CD4-positive, alpha-beta T cell (primary cell): Measurements from ENCODE around the gene PDE4B. TPM values are rescaled to one million over a fixed set of nuclear protein-coding genes. Genes with fewer than 3 reads are reported as not detected.

Source experiments
- ATAC-seq: fragments of 200-7000 bp; cut with Tn5 transposase; one replicate; pipeline ENCODE4 v1.10.0; 2022; ENCODE audit warnings: mild to moderate bottlenecking; ENCODE audit not compliant: poor library complexity
- CTCF ChIA-PET: fragments of 350-600 bp; sonication (Branson Sonifier 250); formaldehyde crosslinking; loops from one replicate; lab custom pipeline; 2021; ENCODE audit warnings: antibody characterized with exemption, inconsistent platforms; lab: Charles Lee
- POLR2A ChIA-PET: fragments of 350-600 bp; sonication (Branson Sonifier 250); formaldehyde crosslinking; loops from one replicate; lab custom pipeline; 2021; ENCODE audit warnings: antibody characterized with exemption, inconsistent platforms; lab: Charles Lee
- DNase-seq, 14 experiments: peaks; one replicate each; pipeline ENCODE4 v3.0.0-alpha.2; 2013 to 2020; ENCODE audit warnings: mixed read lengths in 2 of 14
- H3K27ac ChIP-seq, 2 donors: one replicate each; pipeline versions ENCODE4 v1.5.1 to v1.7.0; 2013; ENCODE audit warnings: low read length in 2 of 2, low read depth in 1 of 2, mild to moderate bottlenecking in 1 of 2
- H3K27me3 ChIP-seq, 2 experiments: 1 replicate in 1 of 2; 2 replicates in 1 of 2; pipeline versions ENCODE4 v1.6.1 to v1.7.0; 2013; ENCODE audit warnings: low read length in 2 of 2, control low read depth in 1 of 2, mild to moderate bottlenecking in 1 of 2, moderate library complexity in 1 of 2; ENCODE audit not compliant: insufficient read depth in 2 of 2, control insufficient read depth in 1 of 2
- H3K36me3 ChIP-seq: one replicate; pipeline ENCODE4 v1.6.1; 2013; ENCODE audit warnings: low read length, control low read depth; ENCODE audit not compliant: insufficient read depth
- H3K4me1 ChIP-seq: one replicate; pipeline ENCODE4 v1.6.1; 2013; ENCODE audit warnings: low read length, control low read depth; ENCODE audit not compliant: insufficient read depth
- H3K4me3 ChIP-seq: one replicate; pipeline ENCODE4 v1.5.1; 2013; ENCODE audit warnings: mild to moderate bottlenecking, low read length, moderate library complexity
- H3K9me3 ChIP-seq, 2 experiments: 1 replicate in 1 of 2; 2 replicates in 1 of 2; pipeline versions ENCODE4 v1.6.1 to v1.7.0; 2013; ENCODE audit warnings: low read length in 2 of 2, mild to moderate bottlenecking in 2 of 2, control low read depth in 1 of 2, moderate library complexity in 1 of 2; ENCODE audit not compliant: control insufficient read depth in 1 of 2, insufficient read depth in 1 of 2
- H3K27ac Mint-ChIP-seq: one replicate; pipeline ENCODE4 v1.8.0; 2020; ENCODE audit warnings: mixed read lengths
- H3K27me3 Mint-ChIP-seq: one replicate; pipeline ENCODE4 v1.8.0; 2021; ENCODE audit warnings: mixed read lengths
- H3K36me3 Mint-ChIP-seq: one replicate; pipeline ENCODE4 v1.8.0; 2021; ENCODE audit warnings: low read depth, mixed read lengths
- H3K4me1 Mint-ChIP-seq: one replicate; pipeline ENCODE4 v1.8.0; 2021; ENCODE audit warnings: low read depth, mixed read lengths
- H3K4me3 Mint-ChIP-seq: one replicate; pipeline ENCODE4 v1.8.0; 2020; ENCODE audit warnings: mild to moderate bottlenecking, mixed read lengths
- H3K9me3 Mint-ChIP-seq: one replicate; pipeline ENCODE4 v1.8.0; 2020; ENCODE audit warnings: mixed read lengths
- CTCF ChIP-seq: fragments of 200-600 bp; IDR thresholded peaks from one replicate; pipeline ENCODE4 v1.8.0; 2022; ENCODE audit warnings: antibody characterized with exemption, mild to moderate bottlenecking
- intact Hi-C, 2 experiments: fragments of 100-400 bp; cut with DNase I in 1 of 2; cut with micrococcal nuclease in 1 of 2; formaldehyde crosslinking; loops; one replicate each; pipeline versions ENCODE4 v1.15.1 to v1.9.0; 2023 to 2025; cut with DNase I, micrococcal nuclease
- total RNA-seq, 174 experiments: library from RNA in 2 of 174; stranded (reverse) in 2 of 174; gene quantifications; one replicate each; pipeline ENCODE4 v1.2.3 and lab custom pipeline; 2021 to 2026

Gene PDE4B
- total RNA-seq, 2 experiments from 2014 or later = 155 to 159 TPM

- intact Hi-C loops = no loop called here
- H3K27ac Mint-ChIP-seq = no peak overlapping the region
- no peaks in the 10 kb centered on the region for H3K27me3 ChIP-seq
- no peak for ATAC-seq
- peaks cover 6% of the 10 kb centered on the region for H3K4me1 ChIP-seq
- H3K36me3 ChIP-seq = no peaks in the 10 kb centered on the region
- no peak overlapping the region for H3K4me3 ChIP-seq
- no peak for DNase-seq
- H3K9me3 ChIP-seq = peaks cover 0 to 10% of the 10 kb centered on the region in 2 experiments
- ChIA-PET POLR2A (no interaction called here), CTCF (no interaction called here)
- no peaks in the 10 kb centered on the region for H3K4me1 Mint-ChIP-seq
- no peak overlapping the region for H3K27ac ChIP-seq
- TF ChIP-seq CTCF = no peak
- H3K9me3 Mint-ChIP-seq = peaks cover 7% of the 10 kb centered on the region
- no peak overlapping the region for H3K4me3 Mint-ChIP-seq
- peaks cover 12% of the 10 kb centered on the region for H3K27me3 Mint-ChIP-seq
- H3K36me3 Mint-ChIP-seq = no peaks in the 10 kb centered on the region
Observed at GRCh38 chr1:66207484-66207883, 414.8 kb downstream of the PDE4B start.

- intact Hi-C loops = no loop called here
- H3K4me3 Mint-ChIP-seq = no peak overlapping the region
- CTCF ChIA-PET = no interaction called here
Observed at GRCh38 chr1:66208632-66209031, 415.9 kb downstream of the PDE4B start.

GRCh38 chr1:66210635-66211244, 418.0 kb downstream of the PDE4B start:
- Mint-ChIP-seq H3K4me1 (peaks cover 10% of the 10 kb centered on the region), H3K9me3 (no peaks in the 10 kb centered on the region), H3K27ac (no peak overlapping the region), H3K4me3 (no peak overlapping the region), H3K27me3 (peaks cover 8% of the 10 kb centered on the region), H3K36me3 (no peaks in the 10 kb centered on the region)
- ChIA-PET CTCF (interaction anchor here (0.6 kb wide), 1 partner anchor 240 kb away, joined by 3 read pairs; no protein-coding TSS in a partner anchor), POLR2A (no interaction called here)
- Histone ChIP-seq H3K27ac (no peak overlapping the region), H3K4me3 (no peak overlapping the region), H3K4me1 (peaks cover 4% of the 10 kb centered on the region), H3K27me3 (no peaks in the 10 kb centered on the region), H3K9me3 (no peaks in the 10 kb centered on the region), H3K36me3 (no peaks in the 10 kb centered on the region)
- TF ChIP-seq CTCF = no peak
- intact Hi-C loops = no loop called here
- ATAC-seq (no peak), DNase-seq (no peak)

More at GRCh38 chr1:66208632-66209031, 415.9 kb downstream of the PDE4B start:
- no peak for DNase-seq
- Histone ChIP-seq H3K27ac (no peak overlapping the region), H3K9me3 (peaks cover 0 to 10% of the 10 kb centered on the region in 2 experiments), H3K4me1 (peaks cover 6% of the 10 kb centered on the region), H3K27me3 (no peaks in the 10 kb centered on the region), H3K4me3 (no peak overlapping the region), H3K36me3 (no peaks in the 10 kb centered on the region)
- peaks cover 12% of the 10 kb centered on the region for H3K27me3 Mint-ChIP-seq
- no peaks in the 10 kb centered on the region for H3K36me3 Mint-ChIP-seq
- no peak overlapping the region for H3K27ac Mint-ChIP-seq
- ATAC-seq = no peak
- POLR2A ChIA-PET = no interaction called here
- no peaks in the 10 kb centered on the region for H3K4me1 Mint-ChIP-seq
- TF ChIP-seq CTCF = no peak
- peaks cover 7% of the 10 kb centered on the region for H3K9me3 Mint-ChIP-seq
